Progenitor cell of endocrine pancreas (in vitro differentiated cells): ENCODE results near the gene ORMDL1. TPM values are rescaled to one million over a fixed set of nuclear protein-coding genes. Genes with fewer than 3 reads are reported as not detected.

ENCODE experiments used
- DNase-seq: peaks from one replicate; pipeline ENCODE4 v3.0.0; 2021; ENCODE audit warnings: low spot score; ENCODE audit not compliant: unreplicated experiment
- H3K27ac Mint-ChIP-seq: 2 replicates; pipeline ENCODE4 v1.8.0; 2021; ENCODE audit warnings: mild to moderate bottlenecking, moderate library complexity, mixed read lengths
- H3K27me3 Mint-ChIP-seq: 2 replicates; pipeline ENCODE4 v1.8.0; 2021; ENCODE audit warnings: mixed read lengths
- H3K36me3 Mint-ChIP-seq: 2 replicates; pipeline ENCODE4 v1.8.0; 2022; ENCODE audit warnings: mixed read lengths; ENCODE audit not compliant: insufficient read depth
- H3K4me1 Mint-ChIP-seq: 2 replicates; pipeline ENCODE4 v1.8.0; 2021; ENCODE audit warnings: low read depth, mixed read lengths
- H3K4me3 Mint-ChIP-seq: 2 replicates; pipeline ENCODE4 v1.8.0; 2021; ENCODE audit warnings: low read depth, mild to moderate bottlenecking, moderate library complexity, mixed read lengths
- H3K9me3 Mint-ChIP-seq: 2 replicates; pipeline ENCODE4 v1.8.0; 2021; ENCODE audit warnings: low read depth, mixed read lengths
- total RNA-seq: library from RNA; stranded (reverse); gene quantifications from 2 replicates; pipeline ENCODE4 v1.2.1, GENCODE V29; 2021
- TF ChIP-seq, protein P1 (sequence below): fragments of 200-600 bp; sonication (generic); IDR thresholded peaks from one replicate; pipeline ENCODE4 v1.5.0; 2021; ENCODE audit warnings: antibody characterized with exemption, mild to moderate bottlenecking; ENCODE audit not compliant: unreplicated experiment

Gene ORMDL1
- total RNA-seq, 1 donor from 2014 or later = 74.1 TPM

DNA sequence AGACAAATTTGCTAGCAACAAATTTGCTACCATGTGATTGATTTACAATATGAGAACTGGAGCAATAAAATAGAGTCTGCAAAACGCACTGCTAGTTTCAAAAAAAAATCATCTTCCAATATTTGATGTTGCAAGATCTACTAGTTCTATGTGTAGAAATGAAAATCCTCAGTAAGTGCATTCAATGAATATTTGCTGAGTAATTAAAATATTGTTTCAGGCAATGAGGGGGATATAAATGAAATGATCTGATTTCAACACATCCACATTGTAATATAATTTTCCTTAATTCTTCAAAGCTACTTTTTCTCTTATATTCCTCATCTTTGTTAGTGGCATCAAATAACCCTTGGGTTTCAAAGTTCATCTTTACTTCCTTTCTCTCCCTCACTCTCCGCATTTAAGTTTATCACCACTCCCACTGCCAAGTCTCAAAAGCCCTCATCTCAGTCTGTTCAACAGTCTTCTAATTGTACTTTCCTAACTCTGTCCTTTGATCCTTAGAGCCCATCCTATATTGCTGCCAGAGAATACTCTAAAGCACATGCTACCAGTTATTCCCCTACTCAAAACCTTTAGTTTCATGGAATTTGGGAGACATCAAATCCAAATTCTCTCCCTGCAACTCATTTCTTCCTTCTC is 27.7 kb downstream of the ORMDL1 start:
- TF ChIP-seq, protein P1, sequence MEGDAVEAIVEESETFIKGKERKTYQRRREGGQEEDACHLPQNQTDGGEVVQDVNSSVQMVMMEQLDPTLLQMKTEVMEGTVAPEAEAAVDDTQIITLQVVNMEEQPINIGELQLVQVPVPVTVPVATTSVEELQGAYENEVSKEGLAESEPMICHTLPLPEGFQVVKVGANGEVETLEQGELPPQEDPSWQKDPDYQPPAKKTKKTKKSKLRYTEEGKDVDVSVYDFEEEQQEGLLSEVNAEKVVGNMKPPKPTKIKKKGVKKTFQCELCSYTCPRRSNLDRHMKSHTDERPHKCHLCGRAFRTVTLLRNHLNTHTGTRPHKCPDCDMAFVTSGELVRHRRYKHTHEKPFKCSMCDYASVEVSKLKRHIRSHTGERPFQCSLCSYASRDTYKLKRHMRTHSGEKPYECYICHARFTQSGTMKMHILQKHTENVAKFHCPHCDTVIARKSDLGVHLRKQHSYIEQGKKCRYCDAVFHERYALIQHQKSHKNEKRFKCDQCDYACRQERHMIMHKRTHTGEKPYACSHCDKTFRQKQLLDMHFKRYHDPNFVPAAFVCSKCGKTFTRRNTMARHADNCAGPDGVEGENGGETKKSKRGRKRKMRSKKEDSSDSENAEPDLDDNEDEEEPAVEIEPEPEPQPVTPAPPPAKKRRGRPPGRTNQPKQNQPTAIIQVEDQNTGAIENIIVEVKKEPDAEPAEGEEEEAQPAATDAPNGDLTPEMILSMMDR = no peak
- Mint-ChIP-seq H3K36me3 (peaks cover 8% of the 10 kb centered on the region), H3K4me3 (no peak overlapping the region), H3K27me3 (no peaks in the 10 kb centered on the region), H3K27ac (no peak overlapping the region), H3K9me3 (no peaks in the 10 kb centered on the region), H3K4me1 (no peaks in the 10 kb centered on the region)
- DNase-seq = no peak

DNA sequence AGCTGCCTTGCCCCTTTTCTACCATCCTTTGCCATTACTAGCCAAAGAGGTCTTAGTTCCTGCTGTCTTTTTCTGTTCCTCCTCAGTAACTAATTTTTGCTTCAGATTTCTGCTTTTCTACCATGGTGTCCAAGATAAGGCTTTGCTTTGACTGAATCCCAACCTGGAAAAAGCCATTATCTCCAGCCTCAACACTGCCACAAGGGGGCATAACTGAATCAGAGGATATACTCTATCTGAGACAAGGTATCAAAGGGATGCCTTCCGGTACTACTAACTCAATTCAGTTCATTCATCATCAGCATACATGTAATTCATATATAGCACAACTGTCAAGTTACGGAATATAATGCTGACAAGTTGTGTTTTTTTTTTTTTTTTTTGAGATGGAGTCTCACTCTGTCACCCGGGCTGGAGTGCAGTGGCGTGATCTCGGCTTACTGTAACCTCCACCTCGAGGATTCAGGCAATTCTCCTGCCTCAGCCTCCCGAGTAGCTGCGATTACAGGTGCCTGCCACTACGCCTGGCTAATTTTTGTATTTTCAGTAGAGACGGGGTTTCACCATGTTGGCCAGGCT is 33.0 kb downstream of the ORMDL1 start:
- TF ChIP-seq, protein P1 = peak; percentile 59
- no peak for DNase-seq
- H3K27ac Mint-ChIP-seq = no peak overlapping the region
- H3K36me3 Mint-ChIP-seq = peaks cover 5% of the 10 kb centered on the region
- H3K27me3 Mint-ChIP-seq = no peaks in the 10 kb centered on the region
- no peak overlapping the region for H3K4me3 Mint-ChIP-seq
- no peaks in the 10 kb centered on the region for H3K9me3 Mint-ChIP-seq
- no peaks in the 10 kb centered on the region for H3K4me1 Mint-ChIP-seq

- no peaks in the 10 kb centered on the region for H3K27me3 Mint-ChIP-seq
- TF ChIP-seq, protein P1 = no peak
- H3K4me3 Mint-ChIP-seq = no peak overlapping the region
- H3K27ac Mint-ChIP-seq = no peak overlapping the region
- DNase-seq = no peak
- no peaks in the 10 kb centered on the region for H3K9me3 Mint-ChIP-seq
- H3K36me3 Mint-ChIP-seq = no peaks in the 10 kb centered on the region
- no peaks in the 10 kb centered on the region for H3K4me1 Mint-ChIP-seq
Observed at GRCh38 chr2:189729430-189729829, 54.7 kb downstream of the ORMDL1 start.

DNA sequence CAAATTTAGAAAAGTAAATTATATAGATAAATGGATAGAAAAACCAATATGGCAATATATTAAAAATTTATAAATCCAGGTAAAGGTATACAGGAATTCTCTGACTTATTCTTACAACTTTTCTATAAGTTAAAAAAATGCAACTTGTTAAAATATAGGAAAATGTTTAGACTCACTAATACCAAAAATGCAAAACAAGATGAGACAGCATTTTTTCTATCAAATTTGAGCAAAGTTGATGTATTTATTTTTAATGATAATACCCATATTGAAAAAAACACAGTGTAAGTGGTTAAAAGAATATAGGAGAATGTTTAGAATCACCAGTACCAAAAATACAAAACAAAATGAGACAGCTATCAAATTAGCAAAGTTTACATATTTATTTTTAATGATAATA is 57.3 kb downstream of the ORMDL1 start:
- Mint-ChIP-seq H3K27ac (no peak overlapping the region), H3K4me3 (no peak overlapping the region), H3K36me3 (no peaks in the 10 kb centered on the region), H3K27me3 (no peaks in the 10 kb centered on the region), H3K4me1 (no peaks in the 10 kb centered on the region), H3K9me3 (no peaks in the 10 kb centered on the region)
- TF ChIP-seq, protein P1 = no peak
- DNase-seq = no peak

DNA sequence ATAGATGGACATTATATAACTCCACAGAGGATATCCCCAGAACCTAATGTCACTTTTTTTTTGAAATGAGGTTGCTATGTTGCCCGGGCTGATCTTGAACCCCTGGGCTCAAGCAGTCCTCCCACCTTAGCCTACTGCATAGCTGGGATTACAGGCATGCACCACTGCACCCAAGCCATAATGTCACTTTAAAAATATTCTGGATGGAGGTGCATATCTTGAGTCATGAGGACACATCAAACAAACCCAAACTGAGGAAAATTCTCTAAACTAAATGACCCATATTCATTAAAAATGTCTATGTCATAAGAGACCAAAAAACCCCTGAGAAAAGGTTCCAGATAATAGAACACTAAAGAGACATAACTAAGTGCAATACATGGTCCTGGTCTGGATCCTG is 57.9 kb downstream of the ORMDL1 start:
- Mint-ChIP-seq H3K4me1 (no peaks in the 10 kb centered on the region), H3K9me3 (no peaks in the 10 kb centered on the region), H3K36me3 (no peaks in the 10 kb centered on the region), H3K27ac (no peak overlapping the region), H3K27me3 (no peaks in the 10 kb centered on the region), H3K4me3 (no peak overlapping the region)
- no peak for DNase-seq
- TF ChIP-seq, protein P1 = no peak
